Measurements from ENCODE around the gene MRPL36.

Gene MRPL36

DNA sequence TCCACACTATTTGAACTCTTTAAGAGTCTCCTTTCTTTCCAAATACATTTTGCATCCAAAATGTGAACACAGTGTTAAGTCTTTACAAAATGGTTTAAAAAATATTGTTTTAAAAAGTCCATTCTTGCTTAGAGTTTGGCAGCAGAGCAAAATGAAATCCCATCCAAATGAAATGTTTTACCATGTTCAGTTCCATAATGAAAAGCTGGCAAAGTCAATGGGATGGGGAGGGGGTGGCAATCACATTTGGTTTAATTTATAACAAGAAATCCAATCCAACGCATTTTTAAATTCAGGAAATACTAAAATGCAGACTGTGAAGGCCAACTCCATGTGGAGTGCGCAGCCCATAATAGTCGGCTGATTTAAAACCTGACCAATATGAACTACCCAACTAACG, 39.4 kb downstream of the MRPL36 start:
- TF ChIP-seq, protein P1, sequence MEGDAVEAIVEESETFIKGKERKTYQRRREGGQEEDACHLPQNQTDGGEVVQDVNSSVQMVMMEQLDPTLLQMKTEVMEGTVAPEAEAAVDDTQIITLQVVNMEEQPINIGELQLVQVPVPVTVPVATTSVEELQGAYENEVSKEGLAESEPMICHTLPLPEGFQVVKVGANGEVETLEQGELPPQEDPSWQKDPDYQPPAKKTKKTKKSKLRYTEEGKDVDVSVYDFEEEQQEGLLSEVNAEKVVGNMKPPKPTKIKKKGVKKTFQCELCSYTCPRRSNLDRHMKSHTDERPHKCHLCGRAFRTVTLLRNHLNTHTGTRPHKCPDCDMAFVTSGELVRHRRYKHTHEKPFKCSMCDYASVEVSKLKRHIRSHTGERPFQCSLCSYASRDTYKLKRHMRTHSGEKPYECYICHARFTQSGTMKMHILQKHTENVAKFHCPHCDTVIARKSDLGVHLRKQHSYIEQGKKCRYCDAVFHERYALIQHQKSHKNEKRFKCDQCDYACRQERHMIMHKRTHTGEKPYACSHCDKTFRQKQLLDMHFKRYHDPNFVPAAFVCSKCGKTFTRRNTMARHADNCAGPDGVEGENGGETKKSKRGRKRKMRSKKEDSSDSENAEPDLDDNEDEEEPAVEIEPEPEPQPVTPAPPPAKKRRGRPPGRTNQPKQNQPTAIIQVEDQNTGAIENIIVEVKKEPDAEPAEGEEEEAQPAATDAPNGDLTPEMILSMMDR (IDR thresholded peaks at IDR 0.05; ENCODE audit: extremely low read depth, insufficient read depth, missing control alignments): no peak
- no peak for DNase-seq (ENCODE audit: low spot score)
- in situ Hi-C loops (cut with MboI; ENCODE audit: low pct_unique_long_range_greater_than_20kb, low sequenced_read_pairs, unreplicated experiment): loop anchor here (25.0 kb wide), 1 partner anchor 252 kb away; no protein-coding TSS in a partner anchor

DNA sequence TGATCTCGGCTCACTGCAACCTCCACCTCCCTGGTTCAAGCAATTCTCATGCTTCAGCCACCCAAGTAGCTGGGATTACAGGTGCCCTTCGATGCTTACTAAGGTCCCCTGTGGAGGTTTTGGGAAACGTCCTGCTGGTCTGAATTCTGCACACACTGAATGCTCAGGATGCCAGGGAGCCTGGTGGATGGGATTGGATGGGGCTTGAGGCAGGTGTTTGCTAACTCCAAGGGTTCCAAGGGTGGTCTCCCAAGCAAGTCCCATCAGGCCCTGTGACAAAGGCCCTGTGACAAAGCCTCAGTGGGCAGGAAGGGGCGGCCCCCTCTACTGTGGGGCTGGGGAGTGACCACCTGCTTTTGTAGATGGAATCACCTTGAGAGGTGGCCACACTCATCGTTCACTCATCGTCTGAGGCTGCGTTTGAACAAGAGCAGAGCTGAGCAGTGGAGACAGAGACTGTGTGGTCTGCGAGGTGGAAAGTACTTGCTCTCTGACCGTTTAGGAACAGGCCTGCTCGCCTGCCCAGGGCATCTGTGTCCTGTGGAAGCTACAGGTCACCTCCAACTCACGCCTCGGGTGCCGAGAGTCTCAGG, 40.2 kb downstream of the MRPL36 start:
- TF ChIP-seq, protein P1 (IDR thresholded peaks at IDR 0.05; ENCODE audit: extremely low read depth, insufficient read depth, missing control alignments): no peak
- in situ Hi-C loops (cut with MboI; ENCODE audit: low pct_unique_long_range_greater_than_20kb, low sequenced_read_pairs, unreplicated experiment): loop anchor here (25.0 kb wide), 1 partner anchor 253 kb away; no protein-coding TSS in a partner anchor
- DNase-seq (ENCODE audit: low spot score): no peak

DNA sequence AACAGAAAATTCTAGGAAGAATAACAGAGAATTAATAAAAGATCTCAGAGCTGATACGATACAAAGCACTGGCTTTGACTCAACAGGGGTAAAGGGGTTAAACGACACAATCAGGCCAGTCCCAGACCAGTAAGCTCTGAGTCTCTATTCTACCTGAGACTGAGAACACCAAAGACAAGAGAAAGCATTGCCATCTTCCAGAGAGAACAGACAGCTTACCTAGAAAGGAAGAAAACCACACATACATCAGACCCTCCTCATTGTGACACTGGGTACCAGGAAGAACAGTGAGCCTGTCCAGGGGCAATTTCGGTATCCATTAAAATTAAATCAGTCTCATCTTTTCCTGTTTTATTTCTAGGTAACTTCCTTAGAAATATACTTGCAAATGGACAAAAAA, 41.1 kb downstream of the MRPL36 start:
- in situ Hi-C loops (cut with MboI; ENCODE audit: low pct_unique_long_range_greater_than_20kb, low sequenced_read_pairs, unreplicated experiment): loop anchor here (25.0 kb wide), 1 partner anchor 254 kb away; no protein-coding TSS in a partner anchor

DNA sequence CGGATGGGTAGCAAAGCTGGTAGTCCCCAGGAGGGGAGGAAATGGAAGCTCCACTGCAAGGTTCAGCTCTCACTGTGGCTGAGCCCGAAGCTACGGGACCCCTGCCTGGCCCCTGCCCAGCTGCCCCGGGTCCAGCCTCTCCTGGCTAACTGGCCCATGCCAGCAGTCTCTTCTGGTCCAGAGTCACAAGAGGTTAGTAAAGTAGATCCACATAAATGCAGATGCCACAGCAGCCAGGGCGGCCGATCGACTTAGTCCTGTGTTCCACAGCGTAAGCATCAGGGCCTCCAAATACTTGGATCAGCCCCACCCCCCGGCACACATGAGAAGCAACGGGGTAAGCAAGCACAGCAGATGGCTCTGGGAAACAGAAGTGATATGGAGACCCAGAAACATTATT, 42.1 kb downstream of the MRPL36 start:
- TF ChIP-seq, protein P1 (IDR thresholded peaks at IDR 0.05; ENCODE audit: extremely low read depth, insufficient read depth, missing control alignments): no peak
- no peak for DNase-seq (ENCODE audit: low spot score)
- in situ Hi-C loops (cut with MboI; ENCODE audit: low pct_unique_long_range_greater_than_20kb, low sequenced_read_pairs, unreplicated experiment): loop anchor here (25.0 kb wide), 1 partner anchor 255 kb away; no protein-coding TSS in a partner anchor

More for the DNA sequence above, 41.1 kb downstream of the MRPL36 start:
- no peak for DNase-seq (ENCODE audit: low spot score)
- TF ChIP-seq, protein P1 (IDR thresholded peaks at IDR 0.05; ENCODE audit: extremely low read depth, insufficient read depth, missing control alignments): no peak

DNA sequence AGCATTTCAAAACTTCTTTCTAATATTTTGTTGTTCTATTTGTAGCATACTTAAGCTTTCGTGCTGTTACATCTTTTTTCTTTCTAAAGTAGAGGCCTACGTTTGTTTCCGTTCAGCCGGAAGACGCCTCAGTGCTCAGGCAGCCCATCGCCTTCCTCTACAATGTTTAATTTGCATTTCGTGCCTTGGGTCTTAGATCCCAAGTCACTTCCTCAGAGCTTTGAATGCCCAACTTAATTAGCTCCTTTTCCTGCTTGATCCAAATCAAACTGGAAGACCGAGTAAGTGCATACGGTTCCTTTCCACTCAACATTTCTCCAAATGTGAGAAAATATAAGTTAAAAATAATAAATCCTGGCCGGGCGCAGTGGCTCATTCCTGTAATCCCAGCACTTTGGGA, 43.2 kb downstream of the MRPL36 start:
- in situ Hi-C loops (cut with MboI; ENCODE audit: low pct_unique_long_range_greater_than_20kb, low sequenced_read_pairs, unreplicated experiment): loop anchor here (25.0 kb wide), 1 partner anchor 256 kb away; no protein-coding TSS in a partner anchor
- no peak for DNase-seq (ENCODE audit: low spot score)
- TF ChIP-seq, protein P1 (IDR thresholded peaks at IDR 0.05; ENCODE audit: extremely low read depth, insufficient read depth, missing control alignments): no peak

DNA sequence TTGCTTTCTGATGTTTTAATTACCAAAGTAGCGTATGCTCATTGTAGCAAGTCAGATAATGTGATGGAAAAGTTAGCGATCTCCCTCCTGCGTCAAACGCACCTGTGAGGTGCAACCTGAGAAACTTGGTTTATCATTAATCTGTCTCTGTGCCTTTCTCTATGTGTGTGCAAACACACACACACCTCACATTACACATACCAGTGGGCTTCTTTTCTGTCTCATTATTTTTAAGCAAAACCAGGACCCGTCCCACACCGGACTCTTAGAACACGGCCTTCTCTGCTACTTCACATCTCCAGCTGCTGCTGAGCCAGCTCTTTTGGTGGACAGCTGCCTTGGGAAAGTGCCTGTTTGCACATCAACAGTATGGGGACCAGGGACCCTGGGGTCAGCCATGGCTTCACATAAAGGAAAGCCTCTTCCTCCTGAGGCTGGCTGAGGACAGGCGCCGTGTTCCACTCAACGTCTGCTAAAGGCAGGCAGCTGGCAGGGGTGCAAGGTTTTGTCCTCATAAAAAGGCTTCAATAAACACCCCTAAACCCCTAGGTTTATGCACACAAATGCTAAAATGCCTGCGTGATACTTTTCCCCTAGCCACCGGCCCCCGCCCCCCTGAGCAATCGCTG, 44.2 kb downstream of the MRPL36 start:
- in situ Hi-C loops (cut with MboI; ENCODE audit: low pct_unique_long_range_greater_than_20kb, low sequenced_read_pairs, unreplicated experiment): loop anchor here (25.0 kb wide), 1 partner anchor 257 kb away; no protein-coding TSS in a partner anchor
- no peak for DNase-seq (ENCODE audit: low spot score)
- TF ChIP-seq, protein P1 (IDR thresholded peaks at IDR 0.05; ENCODE audit: extremely low read depth, insufficient read depth, missing control alignments): no peak

Data from GM13977 (cell line).